Spinal cord (tissue), 10 donors: ENCODE data around the gene GTF2IRD1. TPM values are rescaled to one million over a fixed set of nuclear protein-coding genes. Genes with fewer than 3 reads are reported as not detected.

Experiments
- DNase-seq, 6 donors: peaks; one replicate each; pipeline versions ENCODE4 v3.0.0 to v3.0.0-alpha.2; 2013 to 2015; ENCODE audit warnings: low spot score in 6 of 6, low read depth in 4 of 6
- H3K27ac ChIP-seq: one replicate; pipeline ENCODE4 v1.5.1; 2013; ENCODE audit warnings: low read depth, low read length, control low read depth
- H3K27me3 ChIP-seq: one replicate; pipeline ENCODE4 v1.6.1; 2013; ENCODE audit warnings: low read length; ENCODE audit not compliant: control insufficient read depth, insufficient read depth
- H3K36me3 ChIP-seq: one replicate; pipeline ENCODE4 v1.6.1; 2013; ENCODE audit warnings: low read length; ENCODE audit not compliant: control insufficient read depth, insufficient read depth
- H3K4me1 ChIP-seq: one replicate; pipeline ENCODE4 v1.6.1; 2013; ENCODE audit warnings: low read length; ENCODE audit not compliant: control insufficient read depth, insufficient read depth
- H3K4me3 ChIP-seq: one replicate; pipeline ENCODE4 v1.5.1; 2013; ENCODE audit warnings: low read depth, low read length, control low read depth
- H3K9me3 ChIP-seq: one replicate; pipeline ENCODE4 v1.6.1; 2013; ENCODE audit warnings: low read length; ENCODE audit not compliant: control insufficient read depth, insufficient read depth
- WGBS: methylation state at CpG from one replicate; pipeline ENCODE4 v1.1.5; 2013; ENCODE audit warnings: missing lambda C conversion rate; ENCODE audit not compliant: insufficient coverage; 5-methylcytosine and 5-hydroxymethylcytosine counted together
- polyA plus RNA-seq, 2 donors: library from polyadenylated mRNA; unstranded; fragments of 120-200 nt; gene quantifications; one replicate each; pipeline ENCODE4 v1.2.1, GENCODE V29; 2013; ENCODE audit not compliant: insufficient read length in 2 of 2
- total RNA-seq, 2 donors: library from RNA; depleted of rRNA in 1 of 2; stranded (reverse); fragments of 120-200 nt in 1 of 2; fragments of >200 nt in 1 of 2; gene quantifications; one replicate each; pipeline versions ENCODE4 v1.2.3 to v1.2.4, GENCODE V29; 2013 to 2014
- donor health status: healthy.

Gene GTF2IRD1
- total and polyA plus RNA-seq, 4 donors: 10.0 to 33.5 (median 19.3) TPM

GRCh38 chr7:74498354-74498753, 44.6 kb downstream of the GTF2IRD1 start:
- Histone ChIP-seq H3K27ac (no peak overlapping the region), H3K4me1 (peaks cover 40% of the 10 kb centered on the region), H3K27me3 (no peaks in the 10 kb centered on the region), H3K4me3 (no peak overlapping the region), H3K9me3 (no peaks in the 10 kb centered on the region), H3K36me3 (peaks cover 37% of the 10 kb centered on the region)
- DNase-seq: no peak
- 100% methylated on average over 1 of the region's 4 CpGs for WGBS

GRCh38 chr7:74498996-74499834, 45.5 kb downstream of the GTF2IRD1 start:
- no peak for DNase-seq
- Histone ChIP-seq H3K4me3 (no peak overlapping the region), H3K4me1 (peaks cover 41% of the 10 kb centered on the region), H3K9me3 (no peaks in the 10 kb centered on the region), H3K27ac (no peak overlapping the region), H3K27me3 (no peaks in the 10 kb centered on the region), H3K36me3 (peaks cover 31% of the 10 kb centered on the region)
- 88% methylated on average over 7 of the region's 8 CpGs for WGBS

- Histone ChIP-seq H3K27me3 (no peaks in the 10 kb centered on the region), H3K9me3 (no peaks in the 10 kb centered on the region), H3K4me3 (no peak overlapping the region), H3K4me1 (peaks cover 42% of the 10 kb centered on the region), H3K36me3 (peaks cover 30% of the 10 kb centered on the region), H3K27ac (no peak overlapping the region)
- no peak for DNase-seq
- WGBS: 88% methylated on average over 5 of the region's 9 CpGs
Measured at GRCh38 chr7:74499835-74500388, 46.2 kb downstream of the GTF2IRD1 start.

DNA sequence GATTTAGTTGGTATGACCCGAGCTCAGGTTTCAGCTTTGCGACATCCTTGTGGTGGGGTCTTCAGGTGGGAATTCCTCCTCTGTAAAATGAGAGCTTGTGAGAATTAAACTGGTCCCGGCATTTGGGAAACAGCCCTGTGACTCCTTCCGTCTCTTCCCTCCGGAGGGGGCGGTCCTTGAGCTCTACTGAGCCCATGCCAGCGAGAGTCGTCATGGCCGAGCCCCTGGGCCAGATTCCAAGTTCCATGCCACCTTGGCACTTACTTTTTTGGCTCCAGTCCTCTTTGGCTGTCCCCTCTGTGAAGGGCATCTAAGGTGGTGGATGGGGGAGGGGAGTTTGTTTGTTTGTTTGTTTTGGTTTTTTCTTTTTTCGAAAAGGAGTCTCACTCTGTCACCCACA, 47.6 kb downstream of the GTF2IRD1 start:
- H3K27me3 ChIP-seq: no peaks in the 10 kb centered on the region
- peaks cover 26% of the 10 kb centered on the region for H3K36me3 ChIP-seq
- H3K4me1 ChIP-seq: peaks cover 42% of the 10 kb centered on the region
- DNase-seq: peak in 2 of 6 donors; percentile 69 to 75
- H3K27ac ChIP-seq: peak overlapping the region; percentile 12
- WGBS: 27% methylated on average over 8 of the region's 10 CpGs
- H3K9me3 ChIP-seq: no peaks in the 10 kb centered on the region
- H3K4me3 ChIP-seq: no peak overlapping the region

GRCh38 chr7:74502216-74502891, 48.6 kb downstream of the GTF2IRD1 start:
- Histone ChIP-seq H3K27ac (no peak overlapping the region), H3K9me3 (no peaks in the 10 kb centered on the region), H3K4me1 (peaks cover 49% of the 10 kb centered on the region), H3K4me3 (no peak overlapping the region), H3K27me3 (no peaks in the 10 kb centered on the region), H3K36me3 (peaks cover 31% of the 10 kb centered on the region)
- peak in 2 of 6 donors; percentile 24 to 81 for DNase-seq
- 62% methylated on average over 12 of the region's 14 CpGs for WGBS

DNA sequence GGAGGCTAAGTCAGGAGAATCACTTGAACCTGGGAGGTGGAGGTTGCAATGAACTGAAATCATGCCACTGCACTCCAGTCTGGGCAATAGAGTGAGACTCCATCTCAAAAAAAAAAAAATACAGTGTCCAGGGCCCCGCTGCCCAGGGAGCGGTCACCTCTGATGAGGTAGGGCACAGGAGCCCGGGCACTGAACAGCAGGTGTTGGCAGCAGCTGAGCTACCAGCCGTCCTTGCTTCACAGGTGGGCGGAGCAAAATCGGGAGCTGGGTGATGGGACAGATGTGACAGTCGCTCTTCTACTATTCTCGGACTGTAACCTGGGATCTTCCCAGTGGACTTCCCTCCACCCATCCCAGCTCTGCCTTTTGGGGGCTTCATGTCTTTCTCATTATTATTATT, 49.4 kb downstream of the GTF2IRD1 start:
- Histone ChIP-seq H3K4me3 (no peak overlapping the region), H3K36me3 (peaks cover 36% of the 10 kb centered on the region), H3K4me1 (peaks cover 49% of the 10 kb centered on the region), H3K9me3 (no peaks in the 10 kb centered on the region), H3K27me3 (no peaks in the 10 kb centered on the region), H3K27ac (no peak overlapping the region)
- no peak for DNase-seq
- WGBS: 91% methylated on average over 6 of the region's 8 CpGs

DNA sequence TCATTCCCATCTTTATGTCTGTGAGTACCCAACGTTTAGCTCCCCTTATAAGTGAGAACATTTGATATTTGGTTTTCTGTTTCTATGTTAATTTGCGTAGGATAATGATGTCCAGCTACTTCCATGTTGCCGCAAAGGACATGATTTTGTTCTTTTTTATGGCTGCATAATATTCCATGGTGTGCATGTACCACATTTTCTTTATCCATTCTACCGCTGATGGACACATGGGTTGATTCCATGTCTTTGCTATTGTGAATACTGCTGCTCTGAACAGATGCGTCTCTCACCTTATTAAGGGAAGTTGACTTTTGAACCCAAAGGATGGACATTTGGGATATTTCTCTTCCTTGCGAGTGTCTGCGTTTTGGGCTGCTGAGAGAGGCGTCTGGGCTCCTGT, 50.2 kb downstream of the GTF2IRD1 start:
- Histone ChIP-seq H3K4me3 (no peak overlapping the region), H3K9me3 (no peaks in the 10 kb centered on the region), H3K27me3 (no peaks in the 10 kb centered on the region), H3K36me3 (peaks cover 41% of the 10 kb centered on the region), H3K4me1 (peaks cover 49% of the 10 kb centered on the region), H3K27ac (no peak overlapping the region)
- no peak for DNase-seq
- WGBS: 94% methylated on average over 4 of the region's 8 CpGs

GRCh38 chr7:74505471-74506324, 52.0 kb downstream of the GTF2IRD1 start:
- Histone ChIP-seq H3K4me1 (peaks cover 45% of the 10 kb centered on the region), H3K27me3 (no peaks in the 10 kb centered on the region), H3K9me3 (no peaks in the 10 kb centered on the region), H3K36me3 (peaks cover 40% of the 10 kb centered on the region), H3K27ac (peak overlapping the region; percentile 40), H3K4me3 (no peak overlapping the region)
- 61% methylated on average over 19 of the region's 20 CpGs for WGBS
- DNase-seq: no peak

DNA sequence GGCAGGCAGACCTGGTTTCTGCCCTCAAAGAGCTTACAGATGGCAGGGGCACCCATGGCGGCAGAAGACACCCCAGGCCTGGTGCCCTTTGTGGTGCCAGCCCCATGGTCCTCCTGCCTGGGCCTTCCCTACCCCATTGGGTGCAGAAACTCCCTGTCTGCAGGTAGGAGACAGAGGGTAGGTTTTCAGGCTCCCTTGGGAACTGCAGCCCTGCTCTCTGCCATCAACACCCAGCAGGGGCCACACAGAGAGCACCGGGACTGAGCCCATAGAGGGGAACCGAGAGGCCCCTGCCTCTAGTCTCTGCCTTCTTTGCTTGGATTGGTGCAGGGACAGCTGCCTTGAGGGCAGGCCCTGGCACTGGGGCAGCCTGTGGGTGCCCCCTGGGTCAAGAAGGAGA, 52.6 kb downstream of the GTF2IRD1 start:
- peaks cover 45% of the 10 kb centered on the region for H3K4me1 ChIP-seq
- H3K27ac ChIP-seq: no peak overlapping the region
- H3K27me3 ChIP-seq: no peaks in the 10 kb centered on the region
- H3K36me3 ChIP-seq: peaks cover 41% of the 10 kb centered on the region
- no peak overlapping the region for H3K4me3 ChIP-seq
- no peak for DNase-seq
- H3K9me3 ChIP-seq: no peaks in the 10 kb centered on the region
- WGBS: 92% methylated on average over 3 of the region's 3 CpGs
